Aorta (tissue), 5 donors: ENCODE data around the gene MEOX1. TPM values are rescaled to one million over a fixed set of nuclear protein-coding genes. Genes with fewer than 3 reads are reported as not detected.

Experiments used
- ATAC-seq: fragments of 200-7000 bp; cut with Tn5 transposase; one replicate; pipeline ENCODE4 v1.9.1; 2022; ENCODE audit warnings: moderate library complexity; ENCODE audit not compliant: low FRiP score
- DNase-seq, 2 donors: peaks; one replicate each; pipeline ENCODE4 v3.0.0-alpha.2; 2020
- H3K27ac ChIP-seq, 2 donors: one replicate each; pipeline ENCODE4 v1.5.1; 2013; ENCODE audit warnings: low read length in 2 of 2, mild to moderate bottlenecking in 2 of 2, moderate library complexity in 2 of 2, control low read depth in 1 of 2, inconsistent platforms in 1 of 2, low read depth in 1 of 2
- H3K27me3 ChIP-seq, 2 donors: one replicate each; pipeline ENCODE4 v1.6.1; 2013; ENCODE audit warnings: control low read depth in 1 of 2, low read length in 1 of 2, mild to moderate bottlenecking in 1 of 2, moderate library complexity in 1 of 2; ENCODE audit not compliant: insufficient read depth in 2 of 2, control insufficient read depth in 1 of 2
- H3K36me3 ChIP-seq, 2 donors: one replicate each; pipeline ENCODE4 v1.6.1; 2013; ENCODE audit warnings: control low read depth in 1 of 2, low read length in 1 of 2, mild to moderate bottlenecking in 1 of 2; ENCODE audit not compliant: insufficient read depth in 2 of 2, control insufficient read depth in 1 of 2
- H3K4me1 ChIP-seq, 2 donors: one replicate each; pipeline ENCODE4 v1.6.1; 2013; ENCODE audit warnings: low read length in 2 of 2, control low read depth in 1 of 2, mild to moderate bottlenecking in 1 of 2, moderate library complexity in 1 of 2; ENCODE audit not compliant: insufficient read depth in 2 of 2, control insufficient read depth in 1 of 2
- H3K4me3 ChIP-seq, 2 donors: one replicate each; pipeline ENCODE4 v1.5.1; 2013; ENCODE audit warnings: low read length in 2 of 2, control low read depth in 1 of 2, mild to moderate bottlenecking in 1 of 2
- H3K9me3 ChIP-seq: one replicate; pipeline ENCODE4 v1.6.1; 2013; ENCODE audit warnings: mild to moderate bottlenecking, low read length; ENCODE audit not compliant: control insufficient read depth
- WGBS, 2 donors: extraction: QIAGEN DNeasy Blood & Tissue Kit; methylation state at CpG; one replicate each; pipeline ENCODE4 v1.1.7; 2013; 5-methylcytosine and 5-hydroxymethylcytosine counted together
- intact Hi-C, 2 donors: fragments of 100-400 bp; cut with DNase I; formaldehyde crosslinking; loops; one replicate each; pipeline versions ENCODE4 v1.14.2 to v1.15.0; 2022
- polyA plus RNA-seq, 2 donors: library from polyadenylated mRNA; stranded (reverse); fragments of 200-250 nt; gene quantifications; one replicate each; pipeline ENCODE4 v1.2.3, GENCODE V29; 2013
- total RNA-seq, 2 donors: library from RNA; stranded (reverse); fragmentation: NEBNext Ultra II Directional; extraction: Animal tissue kit (Norgen Biotek cat#: 25700); gene quantifications; one replicate each; pipeline ENCODE4 v1.2.1, GENCODE V29; 2021
- donor health status: healthy with polysubstance abuse.
- donor health status: Bipolar disorder and iron deficiency.
- donor health status: DM: no; HTN: no; CAD: no.
- donor health status: DM: no; HTN: no; CAD: no.
- donor health status: DM: yes; HTN: yes; CAD: no.

The MEOX1 gene
- total and polyA plus RNA-seq, 4 donors = 0.41 to 32.9 (median 3.7) TPM

- Histone ChIP-seq H3K4me3 (no peak overlapping the region), H3K27me3 (no peaks in the 10 kb centered on the region), H3K9me3 (no peaks in the 10 kb centered on the region), H3K36me3 (no peaks in the 10 kb centered on the region), H3K4me1 (no peaks in the 10 kb centered on the region), H3K27ac (peak overlapping the region; percentile 52 to 72)
- intact Hi-C loops = no loop called here
- peak; percentile 81 for ATAC-seq
- WGBS, 2 donors = 6 to 7% methylated on average over 10 of the region's 10 CpGs
- peak; percentile 85 to 86 for DNase-seq
These were observed 60.3 kb downstream of the MEOX1 start for GRCh38 chr17:43601280-43602039.

- no peak for DNase-seq
- peak; percentile 27 for ATAC-seq
- no peaks in the 10 kb centered on the region for H3K27me3 ChIP-seq
- H3K36me3 ChIP-seq = no peaks in the 10 kb centered on the region
- intact Hi-C loops = no loop called here
- H3K4me3 ChIP-seq = no peak overlapping the region
- no peaks in the 10 kb centered on the region for H3K4me1 ChIP-seq
- H3K9me3 ChIP-seq = no peaks in the 10 kb centered on the region
- H3K27ac ChIP-seq = no peak overlapping the region
- WGBS, 2 donors = 96 to 97% methylated on average over 3 of the region's 3 CpGs
These were observed 61.9 kb downstream of the MEOX1 start for GRCh38 chr17:43599835-43600234.

GRCh38 chr17:43599046-43599395, 62.7 kb downstream of the MEOX1 start:
- no peaks in the 10 kb centered on the region for H3K27me3 ChIP-seq
- no peaks in the 10 kb centered on the region for H3K36me3 ChIP-seq
- H3K4me1 ChIP-seq = no peaks in the 10 kb centered on the region
- ATAC-seq (no peak), DNase-seq (no peak)
- WGBS, 2 donors = 80 to 83% methylated on average over 5 of the region's 5 CpGs
- H3K27ac ChIP-seq = no peak overlapping the region
- no peak overlapping the region for H3K4me3 ChIP-seq
- intact Hi-C loops = no loop called here
- no peaks in the 10 kb centered on the region for H3K9me3 ChIP-seq

GRCh38 chr17:43598357-43599045, 63.2 kb downstream of the MEOX1 start:
- no peak for ATAC-seq
- H3K4me1 ChIP-seq = no peaks in the 10 kb centered on the region
- DNase-seq = no peak
- H3K27ac ChIP-seq = no peak overlapping the region
- 44 to 51% methylated on average over 4 of the region's 4 CpGs for WGBS, 2 donors
- H3K36me3 ChIP-seq = no peaks in the 10 kb centered on the region
- H3K4me3 ChIP-seq = no peak overlapping the region
- intact Hi-C loops = no loop called here
- H3K9me3 ChIP-seq = no peaks in the 10 kb centered on the region
- H3K27me3 ChIP-seq = no peaks in the 10 kb centered on the region

GRCh38 chr17:43597624-43598356, 63.9 kb downstream of the MEOX1 start:
- Histone ChIP-seq H3K27ac (no peak overlapping the region), H3K4me3 (no peak overlapping the region), H3K9me3 (no peaks in the 10 kb centered on the region), H3K36me3 (no peaks in the 10 kb centered on the region), H3K4me1 (no peaks in the 10 kb centered on the region), H3K27me3 (no peaks in the 10 kb centered on the region)
- intact Hi-C loops = no loop called here
- ATAC-seq (no peak), DNase-seq (no peak)
- 92 to 95% methylated on average over 11 of the region's 11 CpGs for WGBS, 2 donors

- Histone ChIP-seq H3K4me3 (no peak overlapping the region), H3K4me1 (peaks cover 2 to 5% of the 10 kb centered on the region in 2 donors), H3K27ac (no peak overlapping the region), H3K27me3 (no peaks in the 10 kb centered on the region), H3K36me3 (no peaks in the 10 kb centered on the region), H3K9me3 (no peaks in the 10 kb centered on the region)
- WGBS, 2 donors = 73 to 83% methylated on average over 4 of the region's 4 CpGs
- DNase-seq (no peak), ATAC-seq (no peak)
- intact Hi-C loops = no loop called here
These were observed 66.3 kb downstream of the MEOX1 start for GRCh38 chr17:43595466-43595865.

- Histone ChIP-seq H3K27me3 (no peaks in the 10 kb centered on the region), H3K9me3 (no peaks in the 10 kb centered on the region), H3K27ac (peak overlapping the region; percentile 22 to 64), H3K36me3 (no peaks in the 10 kb centered on the region), H3K4me3 (no peak overlapping the region), H3K4me1 (peaks cover 2 to 5% of the 10 kb centered on the region in 2 donors)
- 2 to 11% methylated on average over 28 of the region's 28 CpGs for WGBS, 2 donors
- DNase-seq (peak; percentile 86 to 93), ATAC-seq (peak; percentile 83)
- intact Hi-C loops = no loop called here
These were observed 69.8 kb downstream of the MEOX1 start for GRCh38 chr17:43591779-43592562.

GRCh38 chr17:43591001-43591400, 70.7 kb downstream of the MEOX1 start:
- WGBS, 2 donors = 98 to 100% methylated on average over 3 of the region's 3 CpGs
- no peaks in the 10 kb centered on the region for H3K36me3 ChIP-seq
- DNase-seq = no peak
- H3K9me3 ChIP-seq = no peaks in the 10 kb centered on the region
- no peaks in the 10 kb centered on the region for H3K27me3 ChIP-seq
- peaks cover 2 to 5% of the 10 kb centered on the region in 2 donors for H3K4me1 ChIP-seq
- no peak overlapping the region for H3K4me3 ChIP-seq
- H3K27ac ChIP-seq = peak overlapping the region; percentile 50 to 64
- intact Hi-C loops = no loop called here
- no peak for ATAC-seq
